Measurements from ENCODE around the gene SLC24A4.

DNA sequence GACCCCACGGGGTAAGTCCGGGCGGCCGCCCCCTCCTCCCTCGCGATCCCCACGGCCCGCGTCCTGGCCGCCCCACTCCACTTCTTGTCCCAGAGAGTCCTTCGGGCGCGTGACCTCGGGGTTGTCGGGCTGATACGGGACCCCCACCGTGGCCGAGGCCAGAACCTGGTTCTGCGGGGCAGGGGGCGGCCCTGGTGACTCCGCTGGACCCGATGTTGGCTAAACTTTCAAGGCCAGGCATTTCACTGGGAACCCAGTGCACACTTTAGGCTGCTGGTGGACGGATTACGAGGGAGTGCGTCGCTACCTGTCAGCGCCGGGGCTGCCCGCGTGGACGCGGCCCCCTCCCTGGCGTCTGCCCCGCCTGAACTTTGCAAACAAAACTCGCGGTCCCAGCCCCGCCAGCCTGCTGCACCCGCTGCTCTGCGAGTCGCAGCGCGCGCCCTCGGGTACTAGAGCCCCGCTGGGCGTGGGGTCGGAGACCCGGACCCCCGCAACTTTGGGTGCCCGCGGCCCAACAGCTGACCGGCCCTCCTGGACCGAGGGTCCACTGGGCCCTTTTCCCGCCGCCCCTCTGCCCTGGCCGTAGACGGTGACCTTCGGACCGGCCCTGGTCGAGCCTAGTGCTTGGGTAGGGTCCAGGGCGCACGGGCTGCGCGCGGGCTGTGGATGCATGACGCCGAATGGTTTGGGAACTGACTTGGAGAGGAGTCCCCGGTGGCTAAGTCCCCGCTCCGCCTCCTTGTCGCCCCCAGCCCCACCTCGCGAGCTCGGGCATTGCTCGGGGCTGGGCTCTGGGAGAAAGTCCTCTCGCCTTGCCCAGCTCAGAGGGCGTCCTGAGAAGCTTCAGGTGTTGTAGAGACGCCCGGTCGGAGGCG is 191.2 kb downstream of the SLC24A4 start:
- TF ChIP-seq CTCF (IDR thresholded peaks at IDR 0.05; ENCODE audit: poor library complexity, severe bottlenecking), result no peak
- TF ChIP-seq TAF1 (IDR thresholded peaks at IDR 0.05; ENCODE audit: low read depth), result no peak

Data from neural cell (in vitro differentiated cells).